H1 (cell line): ENCODE data around the gene CX3CR1. TPM values are rescaled to one million over a fixed set of nuclear protein-coding genes. Genes with fewer than 3 reads are reported as not detected.

ENCODE experiments used
- CTCF ChIA-PET: fragments of 300-600 bp; sonication (Branson Sonifier 250); formaldehyde crosslinking; loops from one replicate; lab custom pipeline; 2021; ENCODE audit not compliant: partially characterized antibody; lab: Charles Lee
- POLR2A ChIA-PET: fragments of 300-600 bp; sonication (Branson Sonifier 250); formaldehyde crosslinking; loops from one replicate; lab custom pipeline; 2021; ENCODE audit warnings: inconsistent platforms; ENCODE audit not compliant: partially characterized antibody; lab: Charles Lee
- DNase-seq, 2 experiments: peaks; one replicate each; pipeline versions ENCODE4 v3.0.0 to v3.0.0-alpha.2; 2010 to 2022; ENCODE audit warnings: low spot score in 2 of 2, low read depth in 1 of 2, mixed read lengths in 1 of 2
- FAIRE-seq: peaks from 2 replicates; lab custom pipeline; 2011; peaks lifted over from hg19 to GRCh38; lab: Jason Lieb, UNC
- H2AFZ ChIP-seq: 2 replicates; pipeline ENCODE4 v1.8.1; 2012; ENCODE audit warnings: low read length, inconsistent platforms
- H2AK5ac ChIP-seq: 2 replicates; pipeline ENCODE4 v1.6.1; 2013; ENCODE audit warnings: low read depth, low read length
- H2BK120ac ChIP-seq: replicated peaks from 2 replicates; pipeline ENCODE3; 2013; ENCODE audit warnings: low read depth, low read length, inconsistent platforms
- H2BK12ac ChIP-seq: 2 replicates; pipeline ENCODE4 v1.6.1; 2013; ENCODE audit warnings: low read depth, low read length
- H2BK15ac ChIP-seq: 2 replicates; pipeline ENCODE4 v1.6.1; 2013; ENCODE audit warnings: low read length
- H2BK20ac ChIP-seq: 2 replicates; pipeline ENCODE4 v1.6.1; 2013; ENCODE audit warnings: low read length
- H2BK5ac ChIP-seq: 2 replicates; pipeline ENCODE4 v1.6.1; 2013; ENCODE audit warnings: low read depth, low read length
- H3K14ac ChIP-seq: 2 replicates; pipeline ENCODE4 v1.6.1; 2013; ENCODE audit warnings: inconsistent platforms; ENCODE audit not compliant: insufficient read length
- H3K18ac ChIP-seq: 2 replicates; pipeline ENCODE4 v1.6.1; 2013; ENCODE audit warnings: low read length; ENCODE audit errors: extremely low read depth
- H3K23ac ChIP-seq: 2 replicates; pipeline ENCODE4 v1.6.1; 2013; ENCODE audit warnings: inconsistent platforms; ENCODE audit not compliant: insufficient read length
- H3K23me2 ChIP-seq: 2 replicates; pipeline ENCODE4 v1.6.1; 2013; ENCODE audit warnings: low read depth, low read length
- H3K27ac ChIP-seq: 2 replicates; pipeline ENCODE4 v1.6.1; 2011; ENCODE audit warnings: low read depth, low read length, inconsistent platforms
- H3K27me3 ChIP-seq, 4 experiments: replicated peaks in 1 of 4; 1 replicate in 1 of 4; 2 replicates in 3 of 4; pipeline versions ENCODE4 v1.6.1 to v1.8.1; 2011 to 2013; ENCODE audit warnings: low read length in 3 of 4, mild to moderate bottlenecking in 3 of 4, inconsistent platforms in 2 of 4, mixed read lengths in 2 of 4, moderate library complexity in 1 of 4; ENCODE audit not compliant: control insufficient read depth in 3 of 4, insufficient read depth in 3 of 4; ENCODE audit errors: extremely low read depth in 1 of 4
- H3K36me3 ChIP-seq, 4 experiments: 2 replicates each; pipeline versions ENCODE4 v1.6.1 to v1.8.1; 2011 to 2013; ENCODE audit warnings: mild to moderate bottlenecking in 4 of 4, low read length in 3 of 4, moderate library complexity in 2 of 4, control low read depth in 1 of 4, inconsistent platforms in 1 of 4; ENCODE audit not compliant: insufficient read depth in 4 of 4, control insufficient read depth in 2 of 4
- H3K4ac ChIP-seq: replicated peaks from 2 replicates; pipeline ENCODE3; 2013; ENCODE audit warnings: low read length, low read depth, mixed read lengths, inconsistent platforms; ENCODE audit not compliant: insufficient read length
- H3K4me1 ChIP-seq, 4 experiments: replicated peaks in 1 of 4; 1 replicate in 1 of 4; 2 replicates in 3 of 4; pipeline versions ENCODE4 v1.6.1 to v1.8.1; 2011 to 2013; ENCODE audit warnings: low read length in 3 of 4, inconsistent platforms in 2 of 4, mixed read lengths in 1 of 4; ENCODE audit not compliant: insufficient read depth in 4 of 4, control insufficient read depth in 3 of 4
- H3K4me2 ChIP-seq, 2 experiments: 2 replicates each; pipeline versions ENCODE4 v1.6.1 to v1.8.1; 2011 to 2013; ENCODE audit warnings: low read depth in 2 of 2, low read length in 2 of 2, control low read depth in 1 of 2, inconsistent platforms in 1 of 2, mild to moderate bottlenecking in 1 of 2; ENCODE audit not compliant: insufficient read depth in 1 of 2
- H3K4me3 ChIP-seq, 4 experiments: fragments of 200-600, 300-600 bp in 1 of 4; sonication (generic), shearing (Covaris generic), sonication (Bioruptor Twin) in 1 of 4; 2 replicates each; pipeline versions ENCODE4 v1.5.1 to v1.8.1; 2011 to 2016; ENCODE audit warnings: low read length in 4 of 4, low read depth in 3 of 4, control low read depth in 2 of 4, inconsistent platforms in 2 of 4, mild to moderate bottlenecking in 2 of 4, mixed read lengths in 1 of 4, moderate library complexity in 1 of 4; ENCODE audit not compliant: insufficient read depth in 2 of 4; ENCODE audit errors: extremely low read depth in 1 of 4
- H3K56ac ChIP-seq: replicated peaks from 2 replicates; pipeline ENCODE3; 2013; ENCODE audit warnings: low read depth, mild to moderate bottlenecking, mixed read lengths, low read length, inconsistent platforms; ENCODE audit not compliant: insufficient read length
- H3K79me1 ChIP-seq: 2 replicates; pipeline ENCODE4 v1.6.1; 2013; ENCODE audit warnings: low read depth, low read length, control low read depth
- H3K79me2 ChIP-seq, 2 experiments: 2 replicates each; pipeline versions ENCODE4 v1.6.1 to v1.8.1; 2012 to 2013; ENCODE audit warnings: low read length in 2 of 2, mild to moderate bottlenecking in 2 of 2, inconsistent platforms in 1 of 2; ENCODE audit not compliant: insufficient read depth in 2 of 2, control insufficient read depth in 1 of 2
- H3K9ac ChIP-seq, 4 experiments: replicated peaks in 1 of 4; 1 replicate in 1 of 4; 2 replicates in 3 of 4; pipeline versions ENCODE4 v1.6.1 to v1.8.1; 2011 to 2013; ENCODE audit warnings: low read depth in 3 of 4, low read length in 3 of 4, control low read depth in 2 of 4, mild to moderate bottlenecking in 2 of 4, moderate library complexity in 2 of 4, inconsistent platforms in 1 of 4; ENCODE audit errors: extremely low read depth in 1 of 4
- H3K9me3 ChIP-seq, 2 experiments: 2 replicates each; pipeline versions ENCODE4 v1.6.1 to v1.8.1; 2012 to 2013; ENCODE audit warnings: mild to moderate bottlenecking in 2 of 2, moderate library complexity in 2 of 2, control low read depth in 1 of 2, inconsistent platforms in 1 of 2, low read depth in 1 of 2, low read length in 1 of 2, mixed read lengths in 1 of 2; ENCODE audit not compliant: insufficient read depth in 2 of 2
- H4K20me1 ChIP-seq, 2 experiments: replicated peaks in 1 of 2; 2 replicates each; pipeline versions ENCODE3 to v1.8.1; 2011 to 2013; ENCODE audit warnings: inconsistent platforms in 2 of 2, low read length in 2 of 2, mild to moderate bottlenecking in 1 of 2; ENCODE audit not compliant: insufficient read depth in 2 of 2, control insufficient read depth in 1 of 2
- H4K5ac ChIP-seq: 2 replicates; pipeline ENCODE4 v1.6.1; 2013; ENCODE audit warnings: low read length, low read depth, mixed read lengths, inconsistent platforms; ENCODE audit not compliant: insufficient read length
- H4K8ac ChIP-seq: 2 replicates; pipeline ENCODE4 v1.8.0; 2013; ENCODE audit warnings: mild to moderate bottlenecking, moderate library complexity, low read length, inconsistent platforms; ENCODE audit not compliant: insufficient read depth; ENCODE audit errors: extremely low read depth
- H4K91ac ChIP-seq: replicated peaks from 2 replicates; pipeline ENCODE3; 2013; ENCODE audit warnings: low read length, mixed read lengths, inconsistent platforms; ENCODE audit not compliant: insufficient read length
- ASH2L ChIP-seq: fragments of 200-600, 300-600 bp; sonication (generic); IDR thresholded peaks from one replicate; pipeline ENCODE4 v1.7.1; 2017; ENCODE audit warnings: low read length
- ATF3 ChIP-seq: IDR thresholded peaks from 2 replicates; pipeline ENCODE4 v1.6.1; 2011; ENCODE audit warnings: low read depth, mild to moderate bottlenecking, low read length; ENCODE audit not compliant: insufficient read depth
- BCL11A ChIP-seq, 2 experiments: IDR thresholded peaks; one replicate each; pipeline ENCODE4 v1.6.1; 2011; ENCODE audit warnings: low read depth in 2 of 2, low read length in 2 of 2, mild to moderate bottlenecking in 2 of 2
- EGR1 ChIP-seq: IDR thresholded peaks from 2 replicates; pipeline ENCODE4 v1.6.1; 2011; ENCODE audit warnings: low read depth, low read length, borderline replicate concordance
- SIRT6 ChIP-seq: IDR thresholded peaks from one replicate; pipeline ENCODE4 v1.7.1; 2012; ENCODE audit warnings: low read length, inconsistent platforms
- WGBS, 2 experiments: shearing (Covaris generic) in 1 of 2; methylation state at CpG; one replicate each; pipeline versions ENCODE4 v1.1.6 to v1.1.7; 2013 to 2015; ENCODE audit warnings: low lambda C conversion rate in 2 of 2, mixed read lengths in 2 of 2, inconsistent platforms in 1 of 2, low coverage in 1 of 2, missing lambda C conversion rate in 1 of 2; ENCODE audit not compliant: insufficient replicate concordance in 2 of 2, insufficient coverage in 1 of 2, insufficient read length in 1 of 2; ENCODE audit errors: extremely low coverage in 1 of 2, missing lambda C conversion rate in 1 of 2; 5-methylcytosine and 5-hydroxymethylcytosine counted together
- polyA plus RNA-seq, 7 experiments: library from polyadenylated mRNA; depleted of rRNA in 3 of 7; stranded (reverse) in 5 of 7; unstranded in 2 of 7; fragments of >200 nt in 5 of 7; fragments of 200-250 nt in 2 of 7; gene quantifications; 1 replicate in 5 of 7; 2 replicates in 1 of 7; 4 replicates in 1 of 7; pipeline versions ENCODE4 v1.2.1 to v1.2.3, GENCODE V29; 2011 to 2013; ENCODE audit warnings: missing spikeins in 2 of 7, mixed read lengths in 2 of 7
- total RNA-seq: library from RNA; stranded (reverse); fragmentation: NEBNext Ultra II Directional; extraction: Animal tissue kit (Norgen Biotek cat#: 25700); gene quantifications from 2 replicates; pipeline ENCODE4 v1.2.1, GENCODE V29; 2021

CX3CR1 gene
- total and polyA plus RNA-seq, 2 of the 8 experiments (the other 6 are each of a cell fraction or from before 2014, with no cell fraction given) = 0.08 TPM; not detected in 1

DNA sequence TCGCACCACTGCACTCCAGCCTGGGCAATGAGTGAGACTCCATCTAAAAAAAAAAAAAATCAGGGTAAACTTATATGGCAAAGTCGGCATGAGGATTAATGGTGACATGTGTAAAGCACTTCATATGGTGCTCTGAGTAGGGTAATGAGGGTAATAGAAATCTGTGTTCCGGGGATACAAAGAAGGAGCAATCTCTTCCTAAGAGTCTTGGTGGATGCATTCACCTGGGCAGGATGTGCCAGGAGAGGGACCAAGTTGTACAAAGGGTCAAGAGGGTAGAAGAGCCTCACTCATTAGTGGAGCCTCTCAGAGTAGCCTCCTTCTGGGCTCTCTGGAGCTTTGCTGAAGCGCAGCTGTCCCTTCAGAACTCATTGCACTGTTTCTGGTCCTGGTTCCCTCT lies 9.3 kb upstream of the CX3CR1 start:
- TF ChIP-seq ATF3 = no peak
- no peak for TF ChIP-seq SIRT6
- no peak for TF ChIP-seq ASH2L
- TF ChIP-seq EGR1 = no peak
- no peak for TF ChIP-seq BCL11A (IDR thresholded peaks at IDR 0.05; ENCODE audit: low read depth in 2 of 2, low read length in 2 of 2)
- Histone ChIP-seq H3K56ac (no peak overlapping the region), H3K4me1 (no peaks in the 10 kb centered on the region; a peak in 1 of 7 replicates), H2BK5ac (no peak overlapping the region), H4K8ac (no peak overlapping the region), H2BK120ac (no peak overlapping the region), H3K14ac (no peak overlapping the region), H3K9me3 (no peaks in the 10 kb centered on the region), H3K4me3 (no peak overlapping the region), H2AK5ac (no peak overlapping the region), H3K4ac (no peak overlapping the region), H2BK20ac (no peak overlapping the region), H3K27me3 (no peaks in the 10 kb centered on the region), H3K79me2 (no peaks in the 10 kb centered on the region), H3K27ac (no peak overlapping the region), H4K91ac (no peak overlapping the region), H3K4me2 (no peak overlapping the region), H4K20me1 (no peaks in the 10 kb centered on the region), H3K18ac (no peak overlapping the region), H4K5ac (no peak overlapping the region), H3K79me1 (no peaks in the 10 kb centered on the region), H3K23me2 (no peaks in the 10 kb centered on the region), H3K36me3 (no peaks in the 10 kb centered on the region), H2BK15ac (no peak overlapping the region), H3K9ac (no peak overlapping the region), H2AFZ (no peak overlapping the region), H2BK12ac (no peak overlapping the region), H3K23ac (no peak overlapping the region)
- FAIRE-seq (no peak), DNase-seq (no peak)
- ChIA-PET POLR2A (interaction anchor here (1.3 to 2.5 kb wide), 2 partner anchors 98 to 163 kb away, joined by 5 to 9 read pairs; no protein-coding TSS in a partner anchor), CTCF (interaction anchor here (0.6 to 30.1 kb wide), 50 partner anchors 9 to 790 kb away, joined by 3 to 767 read pairs (median 7); partner anchors contain the start of genes CCR8, CX3CR1, GORASP1 and TTC21A)
- 88% methylated on average over 4 of the region's 4 CpGs; no CpG with 5 or more reads in 1 of the 2 experiments for WGBS, 2 experiments
